Ishikawa (cell line): ENCODE measurements around the gene TRIM9.

ENCODE experiments used
- CEBPB ChIP-seq: IDR thresholded peaks from 2 replicates; pipeline ENCODE4 v1.6.1; 2012
- CREB1 ChIP-seq: IDR thresholded peaks from 2 replicates; pipeline ENCODE4 v1.6.1; 2012; ENCODE audit warnings: low read depth
- EGR1 ChIP-seq: IDR thresholded peaks from 2 replicates; pipeline ENCODE4 v1.6.1; 2012
- EP300 ChIP-seq: IDR thresholded peaks from 2 replicates; pipeline ENCODE4 v1.6.1; 2012; ENCODE audit warnings: borderline replicate concordance
- FOXM1 ChIP-seq: IDR thresholded peaks from 2 replicates; pipeline ENCODE4 v1.6.1; 2012; ENCODE audit warnings: low read depth, borderline replicate concordance
- MAX ChIP-seq: IDR thresholded peaks from 2 replicates; pipeline ENCODE4 v1.6.1; 2012
- NFIC ChIP-seq: IDR thresholded peaks from 2 replicates; pipeline ENCODE4 v1.6.1; 2012
- RAD21 ChIP-seq: IDR thresholded peaks from 2 replicates; pipeline ENCODE4 v1.6.1; 2012; ENCODE audit warnings: low read depth
- REST ChIP-seq: IDR thresholded peaks from 2 replicates; pipeline ENCODE4 v1.6.1; 2012; ENCODE audit warnings: low read depth, mild to moderate bottlenecking
- TAF1 ChIP-seq: IDR thresholded peaks from 2 replicates; pipeline ENCODE4 v1.6.1; 2012; ENCODE audit warnings: low read depth, mild to moderate bottlenecking
- TCF12 ChIP-seq: IDR thresholded peaks from 2 replicates; pipeline ENCODE4 v1.6.1; 2012; ENCODE audit warnings: low read depth
- TEAD4 ChIP-seq: IDR thresholded peaks from 2 replicates; pipeline ENCODE4 v1.6.1; 2012
- YY1 ChIP-seq: IDR thresholded peaks from 2 replicates; pipeline ENCODE4 v1.6.1; 2012; ENCODE audit warnings: low read depth
- ZBTB7A ChIP-seq: IDR thresholded peaks from 2 replicates; pipeline ENCODE4 v1.6.1; 2012; ENCODE audit warnings: low read depth
- TF ChIP-seq, protein P1 (sequence below): IDR thresholded peaks from 2 replicates; pipeline ENCODE4 v1.6.1; 2012

The TRIM9 gene

GRCh38 chr14:51074701-51075385, 20.1 kb downstream of the TRIM9 start:
- TF ChIP-seq TCF12: no peak
- no peak for TF ChIP-seq TEAD4
- no peak for TF ChIP-seq TAF1
- TF ChIP-seq FOXM1: no peak
- TF ChIP-seq EP300: no peak
- TF ChIP-seq, protein P1, sequence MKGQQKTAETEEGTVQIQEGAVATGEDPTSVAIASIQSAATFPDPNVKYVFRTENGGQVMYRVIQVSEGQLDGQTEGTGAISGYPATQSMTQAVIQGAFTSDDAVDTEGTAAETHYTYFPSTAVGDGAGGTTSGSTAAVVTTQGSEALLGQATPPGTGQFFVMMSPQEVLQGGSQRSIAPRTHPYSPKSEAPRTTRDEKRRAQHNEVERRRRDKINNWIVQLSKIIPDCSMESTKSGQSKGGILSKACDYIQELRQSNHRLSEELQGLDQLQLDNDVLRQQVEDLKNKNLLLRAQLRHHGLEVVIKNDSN: no peak
- TF ChIP-seq YY1: no peak
- TF ChIP-seq REST: no peak
- no peak for TF ChIP-seq NFIC

DNA sequence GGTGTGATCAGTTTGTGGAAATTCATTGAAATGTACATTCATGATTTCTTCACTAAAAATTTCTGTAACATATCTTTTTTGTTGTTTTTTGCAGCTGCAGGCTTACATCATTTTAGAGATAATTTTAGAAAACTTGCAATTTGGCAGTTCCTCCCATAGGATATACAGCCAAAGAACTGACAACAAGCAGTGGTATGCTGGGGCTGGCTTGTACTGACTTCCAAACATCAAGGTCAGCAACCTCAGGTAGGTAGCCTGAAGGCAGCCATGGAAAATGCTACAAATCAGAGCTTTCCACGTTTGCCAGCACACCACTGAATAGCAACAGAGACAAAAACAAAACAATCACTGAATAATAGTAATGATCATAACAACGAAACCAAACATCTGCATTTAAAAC, 21.2 kb downstream of the TRIM9 start:
- no peak for TF ChIP-seq CEBPB

GRCh38 chr14:51072976-51073375, 21.9 kb downstream of the TRIM9 start:
- TF ChIP-seq ZBTB7A: no peak
- TF ChIP-seq MAX: no peak
- no peak for TF ChIP-seq TEAD4
- no peak for TF ChIP-seq CREB1
- TF ChIP-seq, protein P1: no peak
- no peak for TF ChIP-seq RAD21
- TF ChIP-seq EGR1: no peak
- TF ChIP-seq REST: no peak
- no peak for TF ChIP-seq EP300
- no peak for TF ChIP-seq FOXM1
- TF ChIP-seq TCF12: no peak
- TF ChIP-seq YY1: no peak

DNA sequence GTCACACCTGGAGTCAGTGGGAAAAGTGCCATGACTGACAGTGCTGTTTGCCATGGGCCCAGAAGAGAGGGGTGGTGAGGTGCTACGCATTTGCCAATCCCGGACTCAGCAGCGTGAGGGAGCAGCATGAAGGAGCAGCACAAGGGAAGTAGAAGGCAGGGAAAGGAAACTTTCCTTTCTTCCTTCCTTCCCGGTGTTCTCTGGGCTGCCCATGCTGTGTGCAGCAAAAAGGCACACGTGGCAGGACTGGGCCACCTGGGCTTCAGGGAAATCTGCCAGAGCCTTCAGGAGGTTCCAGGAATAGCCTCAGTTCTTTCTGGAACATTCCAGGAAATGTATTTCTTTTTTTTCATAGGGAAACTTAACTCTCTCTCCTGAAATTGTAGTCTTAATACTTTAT, 23.0 kb downstream of the TRIM9 start:
- TF ChIP-seq EP300: no peak
- TF ChIP-seq RAD21: no peak
- TF ChIP-seq REST: no peak
- TF ChIP-seq, protein P1: no peak
- TF ChIP-seq TCF12: no peak
- no peak for TF ChIP-seq YY1
- TF ChIP-seq ZBTB7A: no peak
- no peak for TF ChIP-seq TEAD4

- no peak for TF ChIP-seq CREB1
- no peak for TF ChIP-seq RAD21
- no peak for TF ChIP-seq FOXM1
Measured at GRCh38 chr14:51070726-51071125, 24.2 kb downstream of the TRIM9 start.
